K562 treated with DMSO at 1 percent for 12 hours (cell line): Measurements from ENCODE around the gene EAF2. TPM values are rescaled to one million over a fixed set of nuclear protein-coding genes. Genes with fewer than 3 reads are reported as not detected.

Source experiments
- total RNA-seq: library from RNA; unstranded; fragments of 300-600 nt; gene quantifications from 2 replicates; pipeline ENCODE4 v1.2.3, GENCODE V29; 2022; ENCODE audit not compliant: insufficient read depth

EAF2 gene
- total RNA-seq: 7.3 and 11.0 TPM in 2 replicates

DNA sequence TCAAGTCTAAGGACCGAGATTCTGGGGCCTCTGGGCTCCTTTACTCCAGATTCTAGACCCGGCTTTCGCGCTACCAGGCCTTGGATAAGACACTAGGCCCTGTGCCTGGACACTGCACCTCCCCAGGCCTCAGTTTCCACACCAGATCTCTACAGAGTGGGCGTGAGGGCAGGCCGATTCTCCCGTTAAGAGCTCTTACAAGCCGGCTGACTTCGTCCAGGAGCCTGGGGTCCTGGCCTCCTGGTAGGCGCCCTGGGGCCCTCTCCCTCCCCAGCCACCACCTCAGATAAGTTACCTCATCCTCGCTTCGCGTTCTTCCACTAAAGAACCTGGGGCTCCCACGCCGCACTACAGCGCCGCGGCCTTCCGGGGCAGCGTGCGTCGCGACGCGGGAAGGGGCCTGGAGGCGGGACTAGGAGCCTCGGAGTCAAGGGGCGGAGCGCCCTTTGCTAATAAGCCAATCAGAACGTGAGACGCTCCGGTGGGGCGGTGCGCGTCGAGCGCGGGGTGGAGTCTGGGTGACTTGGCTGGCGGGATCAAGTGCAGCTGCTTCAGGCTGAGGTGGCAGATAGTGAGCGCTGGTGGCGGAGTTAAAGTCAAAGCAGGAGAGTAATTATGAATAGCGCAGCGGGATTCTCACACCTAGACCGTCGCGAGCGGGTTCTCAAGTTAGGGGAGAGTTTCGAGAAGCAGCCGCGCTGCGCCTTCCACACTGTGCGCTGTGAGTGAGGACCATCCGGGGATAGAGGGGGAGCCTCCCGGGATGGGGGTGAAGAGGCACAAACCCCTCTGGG, at the start of gene EAF2, which contains the start of gene IQCB1:
TSS of gene EAF2 (plus strand) at position 539 of the 794 bp plus-strand sequence. CDS start at position 616, 77 bp downstream.
TSS of gene IQCB1 (minus strand) at position 390 of the 794 bp plus-strand sequence. CDS start 6,100 bp downstream, outside the sequence.

DNA sequence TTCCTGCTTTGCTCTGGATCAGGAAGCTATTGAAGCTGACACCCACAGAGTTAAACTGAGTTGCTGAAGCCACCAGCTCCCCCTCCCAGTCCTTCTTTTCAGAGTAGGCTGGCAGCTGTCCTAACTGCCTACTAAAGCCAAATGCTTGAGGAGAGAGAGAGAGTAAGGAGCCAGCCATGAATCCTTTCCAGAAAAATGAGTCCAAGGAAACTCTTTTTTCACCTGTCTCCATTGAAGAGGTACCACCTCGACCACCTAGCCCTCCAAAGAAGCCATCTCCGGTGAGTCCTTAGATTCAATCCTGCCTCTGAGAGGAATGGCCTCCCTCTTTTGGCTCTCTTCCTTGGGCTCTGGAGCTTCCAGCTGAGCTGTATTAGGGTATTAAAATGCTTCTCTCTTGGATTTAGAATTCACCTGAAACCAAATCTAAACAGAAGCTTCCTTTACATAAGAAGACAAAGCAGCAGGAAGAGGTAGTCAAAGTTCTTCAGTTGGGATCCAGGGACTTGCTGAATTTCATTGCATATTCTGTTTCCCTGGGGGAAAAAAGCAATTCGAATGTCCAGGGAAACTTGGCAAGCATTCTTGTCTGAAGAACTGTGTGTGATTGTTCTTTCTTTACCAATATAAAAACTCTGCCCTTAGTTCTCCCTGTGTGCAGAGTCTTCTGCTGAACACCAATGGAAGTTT, 59.4 kb downstream of the EAF2 start, which contains the start of gene SLC15A2:
TSS of gene SLC15A2 (plus strand) at position 101 of the 690 bp plus-strand sequence. CDS start at position 177, 76 bp downstream.

Other genes starting within 250 kb of the EAF2 start
- not detected in 2 replicates for gene FBXO40, start 241.8 kb upstream of the EAF2 start, total RNA-seq
- 49.7 and 53.0 TPM in 2 replicates for gene HCLS1, start 174.3 kb upstream of the EAF2 start, total RNA-seq
- gene GOLGB1, start 85.5 kb upstream of the EAF2 start, total RNA-seq: 4.5 and 16.9 TPM in 2 replicates
- gene IQCB1, start 149 bp upstream of the EAF2 start, total RNA-seq: 15.9 and 34.7 TPM in 2 replicates
- 0.52 and 0.89 TPM in 2 replicates for gene SLC15A2, start 59.2 kb downstream of the EAF2 start, total RNA-seq
- not detected in 2 replicates for gene ILDR1, start 187.0 kb downstream of the EAF2 start, total RNA-seq
- not detected in 2 replicates for gene CD86, start 220.2 kb downstream of the EAF2 start, total RNA-seq